HepG2 (cell line): ENCODE measurements around the gene ACOXL. TPM values are rescaled to one million over a fixed set of nuclear protein-coding genes. Genes with fewer than 3 reads are reported as not detected.
A peak's percentile ranks its signal among the peaks of the same experiment; 100 is the strongest.

Experiments used
- FOXJ3 ChIP-seq: sonication (generic); formaldehyde crosslinking; IDR thresholded peaks from 2 replicates; pipeline ENCODE4 v1.4.0; 2020; ENCODE audit warnings: missing genetic modification reagents, mild to moderate bottlenecking, borderline replicate concordance
- GTF3A ChIP-seq: sonication (generic); formaldehyde crosslinking; conservative IDR thresholded peaks from 2 replicates; pipeline ENCODE4 v1.4.0; 2020; ENCODE audit warnings: mild to moderate bottlenecking, missing genetic modification reagents
- KDM5B ChIP-seq: sonication (generic); formaldehyde crosslinking; IDR thresholded peaks from 2 replicates; pipeline ENCODE4 v1.4.0; 2020; ENCODE audit warnings: missing genetic modification reagents, mild to moderate bottlenecking, borderline replicate concordance
- KMT2B ChIP-seq: IDR thresholded peaks from 2 replicates; pipeline ENCODE4 v1.6.1; 2016; ENCODE audit warnings: missing genetic modification reagents, missing compliant biosample characterization
- MXD4 ChIP-seq: IDR thresholded peaks from 2 replicates; pipeline ENCODE4 v1.6.1; 2016; ENCODE audit warnings: mild to moderate bottlenecking, missing biosample characterization, missing genetic modification reagents
- TCF7L2 ChIP-seq: IDR thresholded peaks from 2 replicates; pipeline ENCODE4 v1.6.1; 2011; ENCODE audit warnings: mild to moderate bottlenecking, low read depth, low read length, moderate library complexity
- XRCC5 ChIP-seq: fragments of 200-400 bp; formaldehyde crosslinking; optimal IDR thresholded peaks from 2 replicates; pipeline ENCODE3; 2017; ENCODE audit warnings: mild to moderate bottlenecking, low read length
- ZNF501 ChIP-seq: sonication (generic); formaldehyde crosslinking; IDR thresholded peaks from 2 replicates; pipeline ENCODE4 v1.5.1; 2020; ENCODE audit warnings: mild to moderate bottlenecking, moderate library complexity, missing genetic modification reagents
- ZNF530 ChIP-seq: sonication (generic); formaldehyde crosslinking; IDR thresholded peaks from 2 replicates; pipeline ENCODE4 v1.5.0; 2020; ENCODE audit warnings: low read depth, mild to moderate bottlenecking, missing genetic modification reagents
- ZNF543 ChIP-seq: sonication (generic); formaldehyde crosslinking; IDR thresholded peaks from 2 replicates; pipeline ENCODE4 v1.4.0; 2020; ENCODE audit warnings: mild to moderate bottlenecking, missing genetic modification reagents
- polyA plus RNA-seq, 8 experiments: library from polyadenylated mRNA; depleted of rRNA in 3 of 8; stranded (reverse) in 7 of 8; unstranded in 1 of 8; fragments of >200 nt; fragmentation: Illumina TruSeq in 4 of 8; extraction: Trizol in 4 of 8; gene quantifications; 2 replicates each; pipeline versions ENCODE4 v1.2.1 to v1.2.3, GENCODE V29; 2011 to 2016; ENCODE audit warnings: low read depth in 4 of 8, missing spikeins in 1 of 8, mixed read lengths in 1 of 8; ENCODE audit not compliant: insufficient read depth in 1 of 8
- total RNA-seq, 5 experiments: library from RNA; depleted of rRNA; stranded (reverse); fragments of >200 nt; fragmentation: Illumina TruSeq; extraction: Trizol; gene quantifications; 2 replicates each; pipeline ENCODE4 v1.2.3, GENCODE V29; 2016; ENCODE audit warnings: low read depth in 1 of 5
- TF ChIP-seq, protein P1 (sequence below): IDR thresholded peaks from 2 replicates; pipeline ENCODE4 v1.6.1; 2016
- TF ChIP-seq, protein P2 (sequence below): sonication (generic); formaldehyde crosslinking; IDR thresholded peaks from 2 replicates; pipeline ENCODE4 v1.8.1; 2023; ENCODE audit warnings: mild to moderate bottlenecking, missing genetic modification reagents
- TF ChIP-seq, protein P3 (sequence below): sonication (generic); formaldehyde crosslinking; IDR thresholded peaks from 2 replicates; pipeline ENCODE4 v1.4.0; 2020; ENCODE audit warnings: mild to moderate bottlenecking, missing genetic modification reagents
- TF ChIP-seq, protein P4 (sequence below): sonication (generic); formaldehyde crosslinking; IDR thresholded peaks from 2 replicates; pipeline ENCODE4 v1.5.1; 2020; ENCODE audit warnings: mild to moderate bottlenecking, missing genetic modification reagents, moderate library complexity
- TF ChIP-seq, protein P5 (sequence below): sonication (generic); formaldehyde crosslinking; IDR thresholded peaks from 2 replicates; pipeline ENCODE4 v1.9.0; 2021; ENCODE audit warnings: mild to moderate bottlenecking, missing genetic modification reagents

Gene ACOXL
- total and polyA plus RNA-seq, 2 of the 13 experiments (the other 11 are each of a cell fraction or from before 2014, with no cell fraction given): not detected

- TF ChIP-seq FOXJ3 (CRISPR knock-in tag) (peak; percentile 57; the same call in 1 of the 2 replicates), XRCC5 (no peak), KMT2B (CRISPR knock-in tag) (no peak), ZNF501 (no peak), ZNF543 (CRISPR knock-in tag) (no peak), TCF7L2 (0 out of 2 replicates have a peak, but pooled peaks have one; percentile 21), GTF3A (CRISPR knock-in tag) (no peak), MXD4 (no peak), KDM5B (CRISPR knock-in tag) (no peak), ZNF530 (CRISPR knock-in tag) (no peak)
- TF ChIP-seq, protein P1, sequence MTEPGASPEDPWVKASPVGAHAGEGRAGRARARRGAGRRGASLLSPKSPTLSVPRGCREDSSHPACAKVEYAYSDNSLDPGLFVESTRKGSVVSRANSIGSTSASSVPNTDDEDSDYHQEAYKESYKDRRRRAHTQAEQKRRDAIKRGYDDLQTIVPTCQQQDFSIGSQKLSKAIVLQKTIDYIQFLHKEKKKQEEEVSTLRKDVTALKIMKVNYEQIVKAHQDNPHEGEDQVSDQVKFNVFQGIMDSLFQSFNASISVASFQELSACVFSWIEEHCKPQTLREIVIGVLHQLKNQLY (CRISPR knock-in tag): peak; percentile 85
- TF ChIP-seq, protein P2, sequence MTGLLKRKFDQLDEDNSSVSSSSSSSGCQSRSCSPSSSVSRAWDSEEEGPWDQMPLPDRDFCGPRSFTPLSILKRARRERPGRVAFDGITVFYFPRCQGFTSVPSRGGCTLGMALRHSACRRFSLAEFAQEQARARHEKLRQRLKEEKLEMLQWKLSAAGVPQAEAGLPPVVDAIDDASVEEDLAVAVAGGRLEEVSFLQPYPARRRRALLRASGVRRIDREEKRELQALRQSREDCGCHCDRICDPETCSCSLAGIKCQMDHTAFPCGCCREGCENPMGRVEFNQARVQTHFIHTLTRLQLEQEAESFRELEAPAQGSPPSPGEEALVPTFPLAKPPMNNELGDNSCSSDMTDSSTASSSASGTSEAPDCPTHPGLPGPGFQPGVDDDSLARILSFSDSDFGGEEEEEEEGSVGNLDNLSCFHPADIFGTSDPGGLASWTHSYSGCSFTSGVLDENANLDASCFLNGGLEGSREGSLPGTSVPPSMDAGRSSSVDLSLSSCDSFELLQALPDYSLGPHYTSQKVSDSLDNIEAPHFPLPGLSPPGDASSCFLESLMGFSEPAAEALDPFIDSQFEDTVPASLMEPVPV (CRISPR knock-in tag): no peak
- TF ChIP-seq, protein P3, sequence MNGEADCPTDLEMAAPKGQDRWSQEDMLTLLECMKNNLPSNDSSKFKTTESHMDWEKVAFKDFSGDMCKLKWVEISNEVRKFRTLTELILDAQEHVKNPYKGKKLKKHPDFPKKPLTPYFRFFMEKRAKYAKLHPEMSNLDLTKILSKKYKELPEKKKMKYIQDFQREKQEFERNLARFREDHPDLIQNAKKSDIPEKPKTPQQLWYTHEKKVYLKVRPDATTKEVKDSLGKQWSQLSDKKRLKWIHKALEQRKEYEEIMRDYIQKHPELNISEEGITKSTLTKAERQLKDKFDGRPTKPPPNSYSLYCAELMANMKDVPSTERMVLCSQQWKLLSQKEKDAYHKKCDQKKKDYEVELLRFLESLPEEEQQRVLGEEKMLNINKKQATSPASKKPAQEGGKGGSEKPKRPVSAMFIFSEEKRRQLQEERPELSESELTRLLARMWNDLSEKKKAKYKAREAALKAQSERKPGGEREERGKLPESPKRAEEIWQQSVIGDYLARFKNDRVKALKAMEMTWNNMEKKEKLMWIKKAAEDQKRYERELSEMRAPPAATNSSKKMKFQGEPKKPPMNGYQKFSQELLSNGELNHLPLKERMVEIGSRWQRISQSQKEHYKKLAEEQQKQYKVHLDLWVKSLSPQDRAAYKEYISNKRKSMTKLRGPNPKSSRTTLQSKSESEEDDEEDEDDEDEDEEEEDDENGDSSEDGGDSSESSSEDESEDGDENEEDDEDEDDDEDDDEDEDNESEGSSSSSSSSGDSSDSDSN (CRISPR knock-in tag): no peak
- TF ChIP-seq, protein P4, sequence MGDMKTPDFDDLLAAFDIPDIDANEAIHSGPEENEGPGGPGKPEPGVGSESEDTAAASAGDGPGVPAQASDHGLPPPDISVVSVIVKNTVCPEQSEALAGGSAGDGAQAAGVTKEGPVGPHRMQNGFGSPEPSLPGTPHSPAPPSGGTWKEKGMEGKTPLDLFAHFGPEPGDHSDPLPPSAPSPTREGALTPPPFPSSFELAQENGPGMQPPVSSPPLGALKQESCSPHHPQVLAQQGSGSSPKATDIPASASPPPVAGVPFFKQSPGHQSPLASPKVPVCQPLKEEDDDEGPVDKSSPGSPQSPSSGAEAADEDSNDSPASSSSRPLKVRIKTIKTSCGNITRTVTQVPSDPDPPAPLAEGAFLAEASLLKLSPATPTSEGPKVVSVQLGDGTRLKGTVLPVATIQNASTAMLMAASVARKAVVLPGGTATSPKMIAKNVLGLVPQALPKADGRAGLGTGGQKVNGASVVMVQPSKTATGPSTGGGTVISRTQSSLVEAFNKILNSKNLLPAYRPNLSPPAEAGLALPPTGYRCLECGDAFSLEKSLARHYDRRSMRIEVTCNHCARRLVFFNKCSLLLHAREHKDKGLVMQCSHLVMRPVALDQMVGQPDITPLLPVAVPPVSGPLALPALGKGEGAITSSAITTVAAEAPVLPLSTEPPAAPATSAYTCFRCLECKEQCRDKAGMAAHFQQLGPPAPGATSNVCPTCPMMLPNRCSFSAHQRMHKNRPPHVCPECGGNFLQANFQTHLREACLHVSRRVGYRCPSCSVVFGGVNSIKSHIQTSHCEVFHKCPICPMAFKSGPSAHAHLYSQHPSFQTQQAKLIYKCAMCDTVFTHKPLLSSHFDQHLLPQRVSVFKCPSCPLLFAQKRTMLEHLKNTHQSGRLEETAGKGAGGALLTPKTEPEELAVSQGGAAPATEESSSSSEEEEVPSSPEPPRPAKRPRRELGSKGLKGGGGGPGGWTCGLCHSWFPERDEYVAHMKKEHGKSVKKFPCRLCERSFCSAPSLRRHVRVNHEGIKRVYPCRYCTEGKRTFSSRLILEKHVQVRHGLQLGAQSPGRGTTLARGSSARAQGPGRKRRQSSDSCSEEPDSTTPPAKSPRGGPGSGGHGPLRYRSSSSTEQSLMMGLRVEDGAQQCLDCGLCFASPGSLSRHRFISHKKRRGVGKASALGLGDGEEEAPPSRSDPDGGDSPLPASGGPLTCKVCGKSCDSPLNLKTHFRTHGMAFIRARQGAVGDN (CRISPR knock-in tag): no peak
- TF ChIP-seq, protein P5, sequence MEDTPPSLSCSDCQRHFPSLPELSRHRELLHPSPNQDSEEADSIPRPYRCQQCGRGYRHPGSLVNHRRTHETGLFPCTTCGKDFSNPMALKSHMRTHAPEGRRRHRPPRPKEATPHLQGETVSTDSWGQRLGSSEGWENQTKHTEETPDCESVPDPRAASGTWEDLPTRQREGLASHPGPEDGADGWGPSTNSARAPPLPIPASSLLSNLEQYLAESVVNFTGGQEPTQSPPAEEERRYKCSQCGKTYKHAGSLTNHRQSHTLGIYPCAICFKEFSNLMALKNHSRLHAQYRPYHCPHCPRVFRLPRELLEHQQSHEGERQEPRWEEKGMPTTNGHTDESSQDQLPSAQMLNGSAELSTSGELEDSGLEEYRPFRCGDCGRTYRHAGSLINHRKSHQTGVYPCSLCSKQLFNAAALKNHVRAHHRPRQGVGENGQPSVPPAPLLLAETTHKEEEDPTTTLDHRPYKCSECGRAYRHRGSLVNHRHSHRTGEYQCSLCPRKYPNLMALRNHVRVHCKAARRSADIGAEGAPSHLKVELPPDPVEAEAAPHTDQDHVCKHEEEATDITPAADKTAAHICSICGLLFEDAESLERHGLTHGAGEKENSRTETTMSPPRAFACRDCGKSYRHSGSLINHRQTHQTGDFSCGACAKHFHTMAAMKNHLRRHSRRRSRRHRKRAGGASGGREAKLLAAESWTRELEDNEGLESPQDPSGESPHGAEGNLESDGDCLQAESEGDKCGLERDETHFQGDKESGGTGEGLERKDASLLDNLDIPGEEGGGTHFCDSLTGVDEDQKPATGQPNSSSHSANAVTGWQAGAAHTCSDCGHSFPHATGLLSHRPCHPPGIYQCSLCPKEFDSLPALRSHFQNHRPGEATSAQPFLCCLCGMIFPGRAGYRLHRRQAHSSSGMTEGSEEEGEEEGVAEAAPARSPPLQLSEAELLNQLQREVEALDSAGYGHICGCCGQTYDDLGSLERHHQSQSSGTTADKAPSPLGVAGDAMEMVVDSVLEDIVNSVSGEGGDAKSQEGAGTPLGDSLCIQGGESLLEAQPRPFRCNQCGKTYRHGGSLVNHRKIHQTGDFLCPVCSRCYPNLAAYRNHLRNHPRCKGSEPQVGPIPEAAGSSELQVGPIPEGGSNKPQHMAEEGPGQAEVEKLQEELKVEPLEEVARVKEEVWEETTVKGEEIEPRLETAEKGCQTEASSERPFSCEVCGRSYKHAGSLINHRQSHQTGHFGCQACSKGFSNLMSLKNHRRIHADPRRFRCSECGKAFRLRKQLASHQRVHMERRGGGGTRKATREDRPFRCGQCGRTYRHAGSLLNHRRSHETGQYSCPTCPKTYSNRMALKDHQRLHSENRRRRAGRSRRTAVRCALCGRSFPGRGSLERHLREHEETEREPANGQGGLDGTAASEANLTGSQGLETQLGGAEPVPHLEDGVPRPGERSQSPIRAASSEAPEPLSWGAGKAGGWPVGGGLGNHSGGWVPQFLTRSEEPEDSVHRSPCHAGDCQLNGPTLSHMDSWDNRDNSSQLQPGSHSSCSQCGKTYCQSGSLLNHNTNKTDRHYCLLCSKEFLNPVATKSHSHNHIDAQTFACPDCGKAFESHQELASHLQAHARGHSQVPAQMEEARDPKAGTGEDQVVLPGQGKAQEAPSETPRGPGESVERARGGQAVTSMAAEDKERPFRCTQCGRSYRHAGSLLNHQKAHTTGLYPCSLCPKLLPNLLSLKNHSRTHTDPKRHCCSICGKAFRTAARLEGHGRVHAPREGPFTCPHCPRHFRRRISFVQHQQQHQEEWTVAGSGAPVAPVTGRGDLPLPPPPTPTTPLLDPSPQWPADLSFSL: no peak
Observed at GRCh38 chr2:110768591-110768990, 36.2 kb downstream of the ACOXL start (continued).
